AG04450 (cell line): ENCODE measurements around the gene GNPTG. TPM values are rescaled to one million over a fixed set of nuclear protein-coding genes. Genes with fewer than 3 reads are reported as not detected.

ENCODE experiments used
- CTCF ChIA-PET: fragments of 300-600, 350-600 bp; formaldehyde crosslinking; extraction: SDS; loops from one replicate; lab custom pipeline; 2022; ENCODE audit warnings: antibody characterized with exemption, inconsistent platforms; lab: Charles Lee
- POLR2A ChIA-PET: fragments of 350-600 bp; formaldehyde crosslinking; extraction: SDS; loops from one replicate; lab custom pipeline; 2021; ENCODE audit warnings: antibody characterized with exemption, inconsistent platforms; lab: Yijun Ruan, JAX
- DNase-seq: peaks from one replicate; pipeline ENCODE4 v3.0.0-alpha.2; 2011; ENCODE audit warnings: low read depth, low spot score
- H3K27ac ChIP-seq: one replicate; pipeline ENCODE4 v1.5.1; 2012; ENCODE audit warnings: low read depth, low read length, control low read depth
- H3K27me3 ChIP-seq: one replicate; pipeline ENCODE4 v1.6.0; 2012; ENCODE audit warnings: low read length; ENCODE audit not compliant: control insufficient read depth, insufficient read depth
- H3K4me3 ChIP-seq: 2 replicates; pipeline ENCODE4 v1.5.1; 2011; ENCODE audit warnings: mild to moderate bottlenecking, low read depth, low read length, control low read depth
- H3K9me3 ChIP-seq: 2 replicates; pipeline ENCODE4 v1.5.1; 2012; ENCODE audit warnings: low read length; ENCODE audit not compliant: control insufficient read depth, insufficient read depth
- polyA plus RNA-seq: library from polyadenylated mRNA; depleted of rRNA; stranded (reverse); fragments of >200 nt; gene quantifications from 2 replicates; pipeline ENCODE4 v1.2.3, GENCODE V29; 2011
- TF ChIP-seq, protein P1 (sequence below): IDR thresholded peaks from 2 replicates; pipeline ENCODE4 v1.5.1; 2011; ENCODE audit warnings: low read depth, low read length, control low read depth, inconsistent platforms

Gene GNPTG
- polyA plus RNA-seq, 1 experiment = 40.5 TPM

DNA sequence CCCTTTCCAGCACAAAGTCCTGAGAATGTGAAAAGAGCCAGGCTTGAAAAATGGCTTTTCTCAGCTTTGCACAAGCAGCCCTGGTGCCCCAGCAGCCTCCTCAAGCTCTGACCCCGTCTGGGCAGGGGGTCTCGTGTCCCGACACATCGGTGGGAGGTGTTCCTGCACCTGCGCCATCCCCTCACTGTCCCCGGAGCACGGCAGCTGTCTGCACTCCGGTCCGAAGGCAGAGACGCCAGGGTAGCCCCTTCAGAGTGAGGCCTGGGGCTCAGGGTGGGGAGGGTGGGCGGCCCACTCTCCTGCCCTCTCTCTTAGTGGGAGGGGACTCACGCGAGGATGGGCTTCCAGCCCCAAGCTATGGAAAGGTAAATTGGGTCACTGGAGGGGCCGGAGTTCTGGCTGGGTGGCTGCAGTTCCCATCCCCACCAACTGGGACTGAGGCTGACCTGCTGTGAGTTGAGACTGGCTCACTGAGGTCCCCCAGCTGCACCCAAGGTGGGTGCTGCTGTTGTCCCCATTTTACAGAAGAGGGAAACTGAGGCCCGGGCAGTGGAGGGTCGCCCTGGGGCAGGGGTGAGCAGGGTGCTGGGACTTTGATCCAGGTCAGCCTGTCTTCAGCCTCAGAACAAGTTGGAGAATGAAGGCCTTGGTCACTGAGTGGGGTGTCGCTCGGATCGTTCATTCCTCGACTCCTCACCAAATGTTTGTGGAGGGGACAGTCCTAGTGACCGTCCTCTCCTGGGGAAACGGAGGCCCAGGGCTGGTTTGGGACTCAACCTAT, 20.6 kb upstream of the GNPTG start:
- Histone ChIP-seq H3K27me3 (peaks cover 54% of the 10 kb centered on the region), H3K9me3 (peaks cover 8% of the 10 kb centered on the region), H3K27ac (no peak overlapping the region), H3K4me3 (no peak overlapping the region)
- no peak for DNase-seq
- TF ChIP-seq, protein P1, sequence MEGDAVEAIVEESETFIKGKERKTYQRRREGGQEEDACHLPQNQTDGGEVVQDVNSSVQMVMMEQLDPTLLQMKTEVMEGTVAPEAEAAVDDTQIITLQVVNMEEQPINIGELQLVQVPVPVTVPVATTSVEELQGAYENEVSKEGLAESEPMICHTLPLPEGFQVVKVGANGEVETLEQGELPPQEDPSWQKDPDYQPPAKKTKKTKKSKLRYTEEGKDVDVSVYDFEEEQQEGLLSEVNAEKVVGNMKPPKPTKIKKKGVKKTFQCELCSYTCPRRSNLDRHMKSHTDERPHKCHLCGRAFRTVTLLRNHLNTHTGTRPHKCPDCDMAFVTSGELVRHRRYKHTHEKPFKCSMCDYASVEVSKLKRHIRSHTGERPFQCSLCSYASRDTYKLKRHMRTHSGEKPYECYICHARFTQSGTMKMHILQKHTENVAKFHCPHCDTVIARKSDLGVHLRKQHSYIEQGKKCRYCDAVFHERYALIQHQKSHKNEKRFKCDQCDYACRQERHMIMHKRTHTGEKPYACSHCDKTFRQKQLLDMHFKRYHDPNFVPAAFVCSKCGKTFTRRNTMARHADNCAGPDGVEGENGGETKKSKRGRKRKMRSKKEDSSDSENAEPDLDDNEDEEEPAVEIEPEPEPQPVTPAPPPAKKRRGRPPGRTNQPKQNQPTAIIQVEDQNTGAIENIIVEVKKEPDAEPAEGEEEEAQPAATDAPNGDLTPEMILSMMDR = no peak
- CTCF ChIA-PET = interaction anchor here (0.6 to 0.7 kb wide), 4 partner anchors 11 to 276 kb away, joined by 3 to 4 read pairs (median 4); no protein-coding TSS in a partner anchor
- POLR2A ChIA-PET = no interaction called here

DNA sequence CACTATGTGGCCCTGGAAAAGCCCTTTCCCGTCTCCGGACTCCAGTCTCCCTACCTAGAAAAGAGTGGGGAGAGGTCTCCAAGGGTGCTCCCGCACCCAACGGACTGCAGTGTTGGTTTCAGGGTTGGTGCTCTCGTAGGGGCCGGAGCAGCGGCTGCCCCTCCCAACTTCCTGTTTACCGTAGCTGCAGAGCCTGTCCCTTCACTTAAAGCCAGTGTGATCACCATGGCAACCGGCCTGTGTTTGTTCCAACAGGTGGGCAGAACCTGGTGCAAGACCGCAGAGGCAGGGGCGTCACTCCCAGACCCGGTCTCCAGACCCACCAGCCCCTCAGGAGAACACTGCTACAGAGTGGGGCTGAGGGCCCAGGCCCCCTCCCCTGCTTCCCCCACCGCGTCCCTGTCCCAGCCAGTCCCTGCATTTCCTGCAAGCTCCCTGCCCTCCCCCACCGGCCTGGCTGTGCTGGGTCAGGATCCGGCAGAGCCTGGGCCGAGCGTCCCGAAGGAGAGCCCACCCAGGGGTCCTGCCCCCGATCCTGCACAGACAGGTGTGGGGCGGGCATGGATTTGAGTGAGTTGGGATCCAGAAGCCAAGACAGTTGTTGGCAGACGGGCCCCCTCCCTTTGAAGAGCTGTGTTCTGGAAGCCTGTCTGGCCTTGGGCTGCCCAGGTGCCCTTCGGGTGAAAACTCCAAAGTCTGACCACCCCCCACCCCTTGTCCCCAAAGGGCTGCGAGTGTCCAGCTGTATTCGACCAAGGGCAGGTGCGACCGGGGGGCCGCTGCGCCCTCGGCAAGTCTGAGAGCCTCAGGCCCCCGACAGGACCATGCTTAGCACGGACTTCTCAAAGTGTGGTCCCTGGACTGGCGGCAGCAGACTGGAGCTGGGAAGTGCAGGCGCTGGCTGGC, 19.8 kb upstream of the GNPTG start:
- H3K27ac ChIP-seq = no peak overlapping the region
- TF ChIP-seq, protein P1 = no peak
- peaks cover 8% of the 10 kb centered on the region for H3K9me3 ChIP-seq
- peaks cover 59% of the 10 kb centered on the region for H3K27me3 ChIP-seq
- CTCF ChIA-PET = no interaction called here
- no peak overlapping the region for H3K4me3 ChIP-seq
- POLR2A ChIA-PET = interaction anchor here (0.6 to 1.4 kb wide), 2 partner anchors 23 to 35 kb away, joined by 3 to 5 read pairs; partner anchors contain the start of gene UBE2I
- DNase-seq = no peak

DNA sequence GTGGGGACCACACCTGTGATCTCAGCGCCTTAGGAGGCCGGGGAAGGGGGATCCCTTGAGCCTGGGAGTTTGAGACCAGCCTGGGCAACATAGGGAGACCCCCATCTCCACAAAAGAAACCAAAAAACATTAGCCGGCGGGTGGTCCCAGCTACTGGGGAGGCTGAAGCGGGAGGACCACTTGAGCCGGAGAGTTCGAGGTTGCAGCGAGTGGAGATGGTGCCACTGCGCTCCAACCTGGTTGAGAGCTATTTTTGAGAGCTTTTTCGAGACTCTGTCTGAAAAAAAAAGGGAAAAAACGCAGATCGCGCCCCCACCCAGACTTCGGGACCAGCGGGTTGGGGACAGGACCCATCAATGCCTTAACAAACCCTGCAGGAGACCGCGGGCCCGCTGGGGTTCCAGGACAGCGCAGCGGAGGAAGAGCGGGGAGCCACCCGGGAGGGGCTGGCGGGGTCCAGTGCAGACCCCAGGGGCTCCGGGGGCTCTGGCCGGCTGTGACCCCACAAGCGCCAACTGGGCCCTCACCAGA, 19.0 kb upstream of the GNPTG start:
- Histone ChIP-seq H3K4me3 (no peak overlapping the region), H3K27me3 (peaks cover 59% of the 10 kb centered on the region), H3K27ac (no peak overlapping the region), H3K9me3 (peaks cover 8% of the 10 kb centered on the region)
- ChIA-PET POLR2A (interaction anchor here (0.6 to 1.4 kb wide), 2 partner anchors 23 to 35 kb away, joined by 3 to 5 read pairs; partner anchors contain the start of gene UBE2I), CTCF (no interaction called here)
- TF ChIP-seq, protein P1 = no peak
- DNase-seq = no peak

DNA sequence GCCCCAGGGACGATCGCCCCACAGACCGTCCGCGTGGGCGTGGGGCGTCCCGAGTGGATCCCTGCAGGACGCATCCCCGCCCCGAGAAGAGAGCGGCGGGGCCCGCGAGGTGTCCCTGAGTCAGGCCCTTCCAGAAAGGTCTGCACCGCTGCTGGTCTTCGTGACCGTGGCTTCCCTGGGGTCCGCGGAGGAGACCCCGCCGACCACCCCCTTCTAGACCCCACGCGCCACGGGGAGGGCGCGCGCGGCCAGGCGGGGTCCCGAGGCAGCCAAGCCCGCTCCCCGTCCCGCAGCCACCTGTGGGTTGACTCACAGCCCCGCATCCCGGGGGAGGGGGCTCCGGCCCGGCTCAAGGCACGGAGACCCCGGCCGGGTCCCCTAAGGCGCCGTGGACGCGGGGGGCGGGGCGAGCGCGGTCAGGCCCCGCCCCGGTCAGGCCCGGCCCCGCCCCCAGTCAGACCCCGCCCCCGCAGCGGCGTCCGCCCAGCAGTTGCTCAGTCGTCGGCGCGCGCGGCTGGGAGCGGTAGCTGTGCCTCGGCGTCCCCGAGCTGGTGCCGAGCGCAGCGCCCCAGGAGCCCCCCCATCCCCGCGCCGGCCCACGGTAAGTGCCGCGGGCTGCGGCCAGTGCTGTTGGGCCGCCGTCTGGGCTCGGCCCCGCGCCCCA, 18.4 kb upstream of the GNPTG start, which contains the start of gene BAIAP3:
Gene BAIAP3 (plus strand): TSS at position 497 of the 664 bp plus-strand sequence. CDS start 4,905 bp downstream, outside the sequence.
- H3K4me3 ChIP-seq = peak within 1 kb of the TSS; percentile 29; the same call in 1 of the 2 replicates
- peaks cover 8% of the 10 kb centered on the region for H3K9me3 ChIP-seq
- no peak for DNase-seq
- ChIA-PET CTCF (no interaction called here), POLR2A (interaction anchor here (1.4 kb wide), 1 partner anchor 24 kb away, joined by 3 read pairs; the partner anchor contains the start of gene UBE2I)
- peaks cover 59% of the 10 kb centered on the region for H3K27me3 ChIP-seq
- H3K27ac ChIP-seq = no peak within 1 kb of the TSS
- TF ChIP-seq, protein P1 = no peak
